ENCODE data around the gene MKRN3. TPM values are rescaled to one million over a fixed set of nuclear protein-coding genes. Genes with fewer than 3 reads are reported as not detected.
"Not testable (repeated sequence)": the region's sequence is repeated elsewhere in the genome, so short reads cannot be mapped to it uniquely, and the experiment has no call there.

MKRN3 gene
- total RNA-seq, 2 experiments from 2014 or later: 1.3 to 1.6 TPM

DNA sequence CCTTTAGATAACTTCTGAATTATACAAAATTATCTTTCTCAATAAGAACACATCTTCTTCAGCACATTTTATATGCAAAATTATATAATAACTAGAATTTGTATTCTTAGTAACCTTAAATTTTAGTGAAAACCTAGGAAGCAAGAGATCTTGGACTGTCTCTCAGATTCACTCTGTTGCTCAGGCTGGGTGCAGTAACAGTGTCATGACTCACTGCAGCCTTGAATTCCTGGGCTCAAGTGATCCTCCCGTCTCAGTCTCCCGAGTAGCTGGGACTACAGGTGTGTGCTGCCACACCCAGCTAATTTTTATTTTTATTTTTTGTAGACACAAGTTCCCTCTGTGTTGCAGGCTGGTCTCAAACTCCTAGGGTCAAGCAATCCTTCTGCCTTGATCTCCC, 29.9 kb downstream of the MKRN3 start:
- H3K36me3 Mint-ChIP-seq (ENCODE audit: low read depth): no peaks in the 10 kb centered on the region
- POLR2A ChIA-PET: no interaction called here
- TF ChIP-seq, protein P1, sequence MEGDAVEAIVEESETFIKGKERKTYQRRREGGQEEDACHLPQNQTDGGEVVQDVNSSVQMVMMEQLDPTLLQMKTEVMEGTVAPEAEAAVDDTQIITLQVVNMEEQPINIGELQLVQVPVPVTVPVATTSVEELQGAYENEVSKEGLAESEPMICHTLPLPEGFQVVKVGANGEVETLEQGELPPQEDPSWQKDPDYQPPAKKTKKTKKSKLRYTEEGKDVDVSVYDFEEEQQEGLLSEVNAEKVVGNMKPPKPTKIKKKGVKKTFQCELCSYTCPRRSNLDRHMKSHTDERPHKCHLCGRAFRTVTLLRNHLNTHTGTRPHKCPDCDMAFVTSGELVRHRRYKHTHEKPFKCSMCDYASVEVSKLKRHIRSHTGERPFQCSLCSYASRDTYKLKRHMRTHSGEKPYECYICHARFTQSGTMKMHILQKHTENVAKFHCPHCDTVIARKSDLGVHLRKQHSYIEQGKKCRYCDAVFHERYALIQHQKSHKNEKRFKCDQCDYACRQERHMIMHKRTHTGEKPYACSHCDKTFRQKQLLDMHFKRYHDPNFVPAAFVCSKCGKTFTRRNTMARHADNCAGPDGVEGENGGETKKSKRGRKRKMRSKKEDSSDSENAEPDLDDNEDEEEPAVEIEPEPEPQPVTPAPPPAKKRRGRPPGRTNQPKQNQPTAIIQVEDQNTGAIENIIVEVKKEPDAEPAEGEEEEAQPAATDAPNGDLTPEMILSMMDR (IDR thresholded peaks at IDR 0.05): no peak

GRCh38 chr15:23596736-23597135, 31.3 kb downstream of the MKRN3 start:
- no peaks in the 10 kb centered on the region for H3K27me3 Mint-ChIP-seq
- CTCF ChIA-PET: no interaction called here
- no peak overlapping the region for H3K27ac Mint-ChIP-seq
- intact Hi-C loops (cut with micrococcal nuclease): no loop called here
- DNase-seq (no peak), ATAC-seq (no peak)
- POLR2A ChIA-PET: no interaction called here
- H3K9me3 Mint-ChIP-seq: no peaks in the 10 kb centered on the region
- no peaks in the 10 kb centered on the region for H3K4me1 Mint-ChIP-seq (ENCODE audit: low read depth)
- H3K36me3 Mint-ChIP-seq (ENCODE audit: low read depth): no peaks in the 10 kb centered on the region
- TF ChIP-seq, protein P1 (IDR thresholded peaks at IDR 0.05): no peak
- H3K4me3 Mint-ChIP-seq: no peak overlapping the region

More for the DNA sequence above, 29.9 kb downstream of the MKRN3 start:
- CTCF ChIA-PET: no interaction called here
- no peaks in the 10 kb centered on the region for H3K4me1 Mint-ChIP-seq (ENCODE audit: low read depth)
- ATAC-seq: no peak
- H3K27me3 Mint-ChIP-seq: no peaks in the 10 kb centered on the region
- no peak for DNase-seq
- intact Hi-C loops (cut with micrococcal nuclease): no loop called here
- no peaks in the 10 kb centered on the region for H3K9me3 Mint-ChIP-seq
- no peak overlapping the region for H3K4me3 Mint-ChIP-seq
- H3K27ac Mint-ChIP-seq: no peak overlapping the region

DNA sequence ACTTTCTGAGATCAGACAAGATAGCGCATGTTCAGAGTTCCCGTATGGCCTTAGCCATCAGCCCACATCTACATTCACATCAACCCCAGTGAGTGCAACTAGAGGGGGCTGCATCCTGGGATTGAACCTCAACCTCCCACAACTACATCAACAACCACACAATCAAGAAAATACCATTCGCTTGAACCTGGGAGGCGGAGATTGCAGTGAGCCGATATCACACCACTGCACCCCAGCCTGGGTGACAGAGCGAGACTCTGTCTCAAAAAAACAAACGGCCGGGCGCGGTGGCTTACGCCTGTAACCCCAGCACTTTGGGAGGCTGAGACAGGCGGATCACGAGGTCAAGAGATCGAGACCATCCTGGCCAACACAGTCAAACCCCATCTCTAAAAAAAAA, 31.8 kb downstream of the MKRN3 start:
- H3K9me3 Mint-ChIP-seq; H3K4me3 Mint-ChIP-seq; H3K4me1 Mint-ChIP-seq (ENCODE audit: low read depth); H3K27me3 Mint-ChIP-seq; intact Hi-C loops (cut with micrococcal nuclease); H3K27ac Mint-ChIP-seq; POLR2A ChIA-PET; H3K36me3 Mint-ChIP-seq (ENCODE audit: low read depth); ATAC-seq; DNase-seq; CTCF ChIA-PET: not testable (repeated sequence)

DNA sequence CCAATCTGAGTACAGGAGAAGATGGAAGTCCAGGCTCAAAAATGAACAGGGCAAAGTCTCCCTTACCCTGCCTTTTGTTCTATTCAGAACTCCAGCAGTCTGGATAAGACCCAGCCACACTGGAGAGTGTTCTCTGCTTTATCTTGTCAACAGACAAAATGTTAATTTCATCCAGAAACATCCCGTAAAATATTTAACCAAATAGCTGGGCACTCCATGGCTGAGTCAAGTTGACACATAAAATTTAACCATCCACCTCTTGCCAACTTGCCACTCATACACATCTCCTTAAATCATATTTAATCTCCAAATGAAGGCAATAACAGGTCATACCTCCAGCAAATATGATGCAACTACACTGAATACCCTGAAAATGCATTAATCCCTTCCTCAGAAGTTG, 33.6 kb downstream of the MKRN3 start:
- CTCF ChIA-PET: no interaction called here
- no peaks in the 10 kb centered on the region for H3K4me1 Mint-ChIP-seq (ENCODE audit: low read depth)

DNA sequence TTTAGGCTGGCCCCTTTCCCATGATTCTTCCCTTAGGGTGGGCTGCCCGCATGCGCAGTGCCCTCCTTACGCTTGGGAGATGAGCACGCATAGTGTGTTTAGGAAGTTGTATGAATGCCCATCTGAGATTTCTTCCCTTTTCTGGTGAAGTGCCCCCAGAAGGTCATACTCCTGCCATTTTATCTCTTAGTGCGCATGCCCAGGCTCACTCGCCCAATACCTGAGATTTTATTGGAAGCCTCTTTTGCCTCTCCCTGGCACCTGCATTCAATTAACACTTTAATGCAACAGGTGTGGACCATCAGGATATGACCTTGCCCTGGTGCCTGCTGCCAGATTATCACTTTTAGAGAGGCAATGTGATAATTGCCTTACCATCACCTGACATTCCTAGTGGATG, 36.6 kb downstream of the MKRN3 start:
- intact Hi-C loops (cut with micrococcal nuclease): no loop called here
- TF ChIP-seq, protein P1 (IDR thresholded peaks at IDR 0.05): no peak
- H3K4me1 Mint-ChIP-seq (ENCODE audit: low read depth): no peaks in the 10 kb centered on the region
- ATAC-seq: no peak
- CTCF ChIA-PET: no interaction called here
- POLR2A ChIA-PET: no interaction called here
- no peaks in the 10 kb centered on the region for H3K36me3 Mint-ChIP-seq (ENCODE audit: low read depth)
- H3K9me3 Mint-ChIP-seq: peaks cover 2% of the 10 kb centered on the region
- no peak overlapping the region for H3K4me3 Mint-ChIP-seq
- H3K27me3 Mint-ChIP-seq: no peaks in the 10 kb centered on the region
- no peak overlapping the region for H3K27ac Mint-ChIP-seq
- no peak for DNase-seq

More for the DNA sequence above, 33.6 kb downstream of the MKRN3 start:
- H3K9me3 Mint-ChIP-seq: peaks cover 2% of the 10 kb centered on the region
- no peaks in the 10 kb centered on the region for H3K27me3 Mint-ChIP-seq
- no peak overlapping the region for H3K27ac Mint-ChIP-seq
- DNase-seq (no peak), ATAC-seq (no peak)
- intact Hi-C loops (cut with micrococcal nuclease): no loop called here
- no peak overlapping the region for H3K4me3 Mint-ChIP-seq
- TF ChIP-seq, protein P1 (IDR thresholded peaks at IDR 0.05): no peak
- no peaks in the 10 kb centered on the region for H3K36me3 Mint-ChIP-seq (ENCODE audit: low read depth)
- POLR2A ChIA-PET: no interaction called here

DNA sequence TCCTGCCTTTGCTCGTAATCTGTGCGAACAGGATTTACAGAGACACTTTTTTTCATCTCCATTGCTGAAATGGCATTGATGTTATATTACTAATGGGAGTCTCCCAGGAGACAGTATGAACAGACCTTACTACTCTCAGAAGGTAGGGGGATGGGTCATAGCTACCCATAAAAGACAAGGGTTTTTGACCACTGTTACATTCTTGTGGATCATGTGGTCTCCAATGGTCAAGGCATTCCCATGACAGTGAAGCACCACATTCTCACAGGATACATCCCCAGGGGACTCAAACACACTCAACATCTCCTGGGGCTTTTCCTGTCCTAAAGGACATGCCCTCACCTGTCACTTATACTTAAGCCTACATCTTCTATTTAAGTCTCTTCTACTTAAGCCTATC, 40.8 kb downstream of the MKRN3 start:
- DNase-seq: no peak
- TF ChIP-seq, protein P1 (IDR thresholded peaks at IDR 0.05): no peak
- CTCF ChIA-PET: no interaction called here
- H3K27ac Mint-ChIP-seq: no peak overlapping the region
- H3K27me3 Mint-ChIP-seq: no peaks in the 10 kb centered on the region
- POLR2A ChIA-PET: no interaction called here
- H3K4me3 Mint-ChIP-seq: no peak overlapping the region
- no peaks in the 10 kb centered on the region for H3K36me3 Mint-ChIP-seq (ENCODE audit: low read depth)
- intact Hi-C loops (cut with micrococcal nuclease): no loop called here
- no peaks in the 10 kb centered on the region for H3K4me1 Mint-ChIP-seq (ENCODE audit: low read depth)
- no peak for ATAC-seq
- H3K9me3 Mint-ChIP-seq: peaks cover 2% of the 10 kb centered on the region

Measured in activated CD8-positive, alpha-beta T cell treated with anti-CD3 and anti-CD28 coated beads for 36 hours (primary cell).